HG03039 (cell line): Measurements from ENCODE around the gene GTPBP2.
A peak's percentile ranks its signal among the peaks of the same experiment; 100 is the strongest.
"Not testable (repeated sequence)": the region's sequence is repeated elsewhere in the genome, so short reads cannot be mapped to it uniquely, and the experiment has no call there.

ENCODE experiments used
- ATAC-seq: cut with Tn5 transposase; IDR thresholded peaks from one replicate; pipeline ENCODE4 v1.9.1; 2021; ENCODE audit warnings: mild to moderate bottlenecking, moderate library complexity; ENCODE audit not compliant: unreplicated experiment

Gene GTPBP2

DNA sequence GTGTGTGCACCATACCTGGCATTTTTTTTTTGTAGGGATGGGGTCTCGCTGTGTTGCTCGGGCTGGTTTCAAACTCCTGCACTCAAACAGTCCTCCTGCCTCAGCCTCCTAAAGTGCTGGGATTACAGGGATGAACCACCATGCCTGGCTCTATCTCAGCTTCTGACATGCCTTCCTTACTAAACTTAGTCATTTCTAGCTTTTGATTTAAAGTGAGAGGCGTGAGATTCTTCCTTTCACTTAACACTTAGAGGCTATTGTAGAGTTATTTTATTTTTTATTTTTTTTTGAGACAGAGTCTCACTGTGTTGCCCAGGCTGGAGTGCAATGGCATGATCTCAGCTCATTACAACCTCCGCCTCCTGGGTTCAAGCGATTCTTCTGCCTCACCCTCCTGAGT, 33.9 kb upstream of the GTPBP2 start:
- ATAC-seq = not testable (repeated sequence)

DNA sequence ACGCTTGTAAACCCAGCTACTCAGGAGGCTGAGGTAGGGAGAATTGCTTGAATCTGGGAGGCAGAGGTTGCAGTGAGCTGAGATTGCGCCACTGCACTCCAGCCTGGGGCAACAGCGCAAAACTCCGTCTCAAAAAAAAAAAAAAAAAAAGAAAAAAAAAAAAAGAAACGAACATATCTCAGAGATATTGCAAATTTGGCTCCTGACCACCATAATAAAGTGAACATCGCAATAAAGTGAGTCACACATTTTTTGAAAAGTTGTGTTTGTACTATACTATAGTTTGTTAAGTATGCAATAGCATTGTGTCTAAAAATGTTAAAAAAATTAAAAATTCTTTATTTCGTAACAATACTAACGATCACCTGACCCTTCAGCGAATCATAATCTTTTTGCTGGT, 29.1 kb upstream of the GTPBP2 start:
- no peak for ATAC-seq

- no peak for ATAC-seq
Observed at GRCh38 chr6:43657221-43657802, 28.2 kb upstream of the GTPBP2 start.

DNA sequence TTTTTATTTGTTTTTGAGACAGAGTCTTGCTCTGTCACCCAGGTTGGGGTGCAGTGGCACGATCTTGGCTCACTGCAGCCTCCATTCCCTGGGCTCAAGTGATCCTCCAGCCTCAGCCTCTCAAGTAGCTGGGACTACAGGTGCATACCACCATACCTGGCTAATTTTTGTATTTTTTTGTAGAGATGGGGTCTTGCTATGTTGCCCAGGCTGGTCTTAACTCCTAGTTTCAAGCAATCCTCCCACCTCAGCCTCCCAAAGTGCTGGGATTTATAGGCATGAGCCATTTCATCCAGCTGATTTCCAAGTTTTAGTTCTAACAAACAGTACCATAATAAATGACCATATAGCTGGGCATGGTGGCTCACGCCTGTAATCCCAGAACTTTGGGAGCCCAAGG, 23.8 kb upstream of the GTPBP2 start:
- not testable (repeated sequence) for ATAC-seq

GRCh38 chr6:43648248-43648647, 19.2 kb upstream of the GTPBP2 start:
- ATAC-seq = no peak

- ATAC-seq = no peak
Observed at GRCh38 chr6:43647613-43648012, 18.5 kb upstream of the GTPBP2 start.

DNA sequence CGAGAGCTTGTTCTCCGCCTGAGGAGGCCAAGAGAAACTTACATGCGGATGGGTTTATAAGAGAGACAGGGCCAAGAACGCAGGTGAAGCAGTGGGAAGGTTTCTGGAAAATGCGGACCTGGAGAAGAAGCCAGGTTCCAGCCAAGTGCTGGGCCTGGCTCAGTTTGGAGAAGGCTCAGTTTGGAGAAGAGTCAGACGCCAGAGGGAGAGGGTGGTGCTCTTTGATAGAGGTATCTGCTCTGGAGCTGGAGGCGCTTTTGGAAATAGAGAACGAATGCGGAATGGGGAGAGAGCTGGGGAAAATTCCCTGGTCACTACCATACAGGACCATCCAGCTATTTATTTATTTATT, 16.5 kb upstream of the GTPBP2 start:
- no peak for ATAC-seq

DNA sequence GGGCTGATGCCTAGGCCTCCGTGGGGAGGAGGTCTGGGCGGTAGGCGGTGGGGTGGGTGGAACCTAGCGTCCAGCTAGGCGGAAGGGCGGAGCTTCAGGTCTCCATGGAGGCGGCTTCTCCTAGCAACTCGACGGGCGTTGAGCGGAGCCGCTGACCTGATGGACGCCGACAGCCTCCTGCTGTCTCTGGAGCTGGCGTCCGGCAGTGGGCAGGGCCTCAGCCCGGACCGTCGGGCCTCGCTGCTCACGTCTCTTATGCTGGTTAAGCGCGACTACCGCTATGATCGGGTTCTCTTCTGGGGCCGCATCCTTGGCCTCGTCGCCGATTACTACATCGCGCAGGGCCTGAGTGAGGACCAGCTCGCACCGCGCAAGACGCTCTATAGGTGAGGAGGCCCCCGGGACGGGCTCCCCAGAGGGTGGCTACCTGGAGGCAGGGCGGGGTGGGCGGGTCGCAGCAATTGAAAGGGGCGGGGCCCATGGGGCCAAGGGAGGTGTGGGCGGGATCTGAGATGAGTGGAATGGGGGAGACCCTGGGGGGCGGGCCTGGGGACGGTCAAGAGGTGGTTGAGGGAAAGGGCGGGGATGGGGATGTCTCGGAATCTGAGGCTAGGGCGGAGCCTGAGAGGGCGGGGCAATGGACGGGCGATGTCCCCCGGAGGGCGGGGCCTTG, 16.0 kb upstream of the GTPBP2 start, which contains the start of gene RSPH9:
Gene RSPH9 (plus strand): TSS at position 97 of the 673 bp plus-strand sequence. CDS start 63 bp downstream, at position 160.
- ATAC-seq = peak; percentile 70

DNA sequence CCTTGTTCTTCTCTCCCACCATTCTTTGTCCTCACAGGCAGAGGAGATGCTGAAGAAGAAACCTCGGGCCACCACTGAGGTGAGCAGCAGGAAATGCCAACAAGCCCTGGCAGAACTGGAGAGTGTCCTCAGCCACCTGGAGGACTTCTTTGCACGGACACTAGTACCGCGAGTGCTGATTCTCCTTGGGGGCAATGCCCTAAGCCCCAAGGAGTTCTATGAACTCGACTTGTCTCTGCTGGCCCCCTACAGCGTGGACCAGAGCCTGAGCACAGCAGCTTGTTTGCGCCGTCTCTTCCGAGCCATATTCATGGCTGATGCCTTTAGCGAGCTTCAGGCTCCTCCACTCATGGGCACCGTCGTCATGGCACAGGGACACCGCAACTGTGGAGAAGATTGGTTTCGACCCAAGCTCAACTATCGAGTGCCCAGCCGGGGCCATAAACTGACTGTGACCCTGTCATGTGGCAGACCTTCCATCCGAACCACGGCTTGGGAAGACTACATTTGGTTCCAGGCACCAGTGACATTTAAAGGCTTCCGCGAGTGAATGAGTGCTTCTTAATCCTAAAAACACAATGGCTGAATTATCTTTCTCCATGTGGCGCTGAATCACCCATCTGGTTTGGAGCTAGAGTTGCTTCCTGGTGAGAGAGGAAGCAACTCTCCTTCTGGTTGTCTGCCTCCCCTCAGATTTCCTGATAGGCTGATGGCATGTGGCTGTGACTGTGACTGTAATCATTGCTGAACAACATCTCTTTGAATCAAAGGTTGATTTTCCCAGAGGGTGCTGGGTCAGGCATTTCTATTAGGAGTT, 11.1 kb upstream of the GTPBP2 start:
- no peak for ATAC-seq

DNA sequence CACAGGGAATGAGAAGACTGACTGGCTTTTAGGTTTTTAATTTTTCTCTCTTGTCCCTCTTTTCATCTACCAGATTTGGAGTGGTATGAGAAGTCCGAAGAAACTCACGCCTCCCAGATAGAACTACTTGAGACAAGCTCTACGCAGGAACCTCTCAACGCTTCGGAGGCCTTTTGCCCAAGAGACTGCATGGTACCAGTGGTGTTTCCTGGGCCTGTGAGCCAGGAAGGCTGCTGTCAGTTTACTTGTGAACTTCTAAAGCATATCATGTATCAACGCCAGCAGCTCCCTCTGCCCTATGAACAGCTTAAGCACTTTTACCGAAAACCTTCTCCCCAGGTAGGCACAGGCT, 7.2 kb upstream of the GTPBP2 start:
- ATAC-seq = no peak

- peak; percentile 63 for ATAC-seq
Observed at GRCh38 chr6:43635387-43636307, 6.6 kb upstream of the GTPBP2 start, which contains the start of gene MAD2L1BP. TSS of gene MAD2L1BP (plus strand) at chr6:43635840. CDS start at chr6:43635876, 36 bp downstream.

DNA sequence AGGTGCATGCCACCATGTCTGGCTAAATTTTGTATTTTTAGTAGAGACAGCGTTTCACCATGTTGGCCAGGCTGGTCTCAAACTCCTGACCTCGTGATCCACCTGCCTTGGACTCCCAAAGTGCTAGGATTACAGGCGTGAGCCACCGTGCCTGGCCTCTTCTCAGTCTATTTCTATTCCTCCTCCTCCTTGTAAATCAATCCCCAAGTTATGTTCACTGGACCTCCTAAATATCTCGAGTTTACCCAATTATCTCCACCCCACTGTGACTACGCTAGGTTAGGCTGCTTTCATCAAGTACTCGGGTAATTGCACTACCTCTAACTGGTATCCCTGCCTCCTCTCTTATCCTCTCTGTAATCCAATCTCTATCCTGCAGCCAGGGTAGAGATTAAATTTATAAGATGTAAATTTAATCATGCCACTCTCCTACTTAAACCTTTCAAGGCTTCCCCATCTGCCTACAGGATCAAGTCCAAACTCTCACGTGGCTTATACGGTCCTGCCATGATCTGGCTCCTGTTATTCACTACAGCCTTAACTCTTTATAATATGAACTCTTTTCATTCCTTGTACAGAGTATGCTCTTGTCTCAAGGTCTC, 5.7 kb upstream of the GTPBP2 start:
- no peak for ATAC-seq

DNA sequence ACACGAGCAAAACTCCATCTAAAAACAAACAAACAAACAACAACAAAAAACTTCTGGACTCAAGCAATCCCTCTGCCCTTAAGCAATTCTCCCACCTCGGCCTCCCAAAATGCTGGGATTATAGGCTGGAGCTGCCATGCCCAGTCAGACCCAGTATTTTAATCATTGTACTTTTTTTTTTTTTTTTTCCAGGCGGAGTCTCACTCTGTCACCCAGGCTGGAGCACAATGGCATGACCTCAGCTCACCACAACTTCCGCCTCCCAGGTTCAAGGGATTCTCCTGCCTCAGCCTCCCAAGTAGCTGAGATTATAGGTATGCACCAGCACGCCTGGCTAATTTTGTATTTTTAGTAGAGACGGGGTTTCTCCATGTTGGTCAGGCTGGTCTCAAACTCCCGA, 3.9 kb upstream of the GTPBP2 start:
- ATAC-seq = not testable (repeated sequence)

- ATAC-seq = no peak
Observed at GRCh38 chr6:43630980-43631619, 2.0 kb upstream of the GTPBP2 start.

GRCh38 chr6:43629505-43630300, 639 bp upstream of the GTPBP2 start:
- ATAC-seq = peak; percentile 64

- no peak for ATAC-seq
Observed at GRCh38 chr6:43628393-43629103, 516 bp downstream of the GTPBP2 start.

DNA sequence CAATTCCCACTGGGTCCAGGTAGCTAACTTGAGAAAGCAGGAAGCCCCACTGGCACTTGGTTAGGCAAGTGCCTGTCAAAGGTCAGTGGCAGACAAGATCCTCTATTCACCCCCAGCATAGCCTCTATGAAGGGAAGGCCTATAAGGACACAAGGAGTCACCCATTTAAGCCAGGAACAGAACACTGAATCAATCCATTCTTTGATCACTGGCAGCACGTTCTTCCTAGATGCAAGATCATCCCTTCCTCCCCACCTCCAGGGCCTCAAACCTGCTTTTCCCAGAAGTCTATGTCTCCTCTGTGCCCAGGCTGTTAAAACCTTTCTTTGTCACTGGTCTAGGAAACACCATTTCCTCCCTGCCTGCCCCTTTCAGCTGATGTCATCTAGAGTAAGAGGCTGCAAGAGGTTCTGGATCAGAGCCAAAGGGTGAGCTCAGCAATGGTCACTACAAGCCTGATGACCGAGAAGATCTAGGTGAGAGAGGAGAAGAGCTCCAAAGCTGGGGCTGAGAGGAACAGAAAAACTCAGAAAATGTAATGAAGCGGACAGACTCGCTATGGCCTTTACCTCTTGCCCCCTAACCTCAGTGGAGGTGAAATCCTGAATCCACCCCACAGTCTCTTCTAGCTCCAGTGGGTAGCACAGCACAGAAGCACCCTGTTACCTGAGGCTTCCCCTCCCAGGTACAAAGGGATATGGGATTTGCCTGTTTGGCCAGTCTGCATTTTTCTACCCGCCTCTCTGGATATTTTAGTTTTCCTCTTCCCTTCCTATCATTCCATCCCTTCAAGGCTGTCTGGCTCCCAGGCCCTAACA, 1.8 kb downstream of the GTPBP2 start:
- no peak for ATAC-seq
